Urinary bladder (tissue), 4 donors: ENCODE data around the gene FZD4. TPM values are rescaled to one million over a fixed set of nuclear protein-coding genes. Genes with fewer than 3 reads are reported as not detected.

Experiments used
- DNase-seq: peaks from one replicate; pipeline ENCODE4 v3.0.0-alpha.2; 2015; ENCODE audit errors: extremely low spot score
- H3K27ac ChIP-seq: one replicate; pipeline ENCODE4 v1.5.1; 2013; ENCODE audit warnings: low read depth, mild to moderate bottlenecking, moderate library complexity
- H3K36me3 ChIP-seq: one replicate; pipeline ENCODE4 v1.6.1; 2013; ENCODE audit warnings: mild to moderate bottlenecking, moderate library complexity; ENCODE audit not compliant: insufficient read depth
- H3K4me1 ChIP-seq: one replicate; pipeline ENCODE4 v1.6.1; 2013; ENCODE audit warnings: mild to moderate bottlenecking, moderate library complexity; ENCODE audit not compliant: insufficient read depth
- H3K4me3 ChIP-seq: one replicate; pipeline ENCODE4 v1.5.1; 2013; ENCODE audit warnings: low read depth, low read length
- WGBS: extraction: QIAGEN DNeasy Blood & Tissue Kit; methylation state at CpG from one replicate; pipeline ENCODE4 v1.1.7; 2013; 5-methylcytosine and 5-hydroxymethylcytosine counted together
- polyA plus RNA-seq: library from polyadenylated mRNA; stranded (reverse); fragments of 200-250 nt; gene quantifications from one replicate; pipeline ENCODE4 v1.2.3, GENCODE V29; 2013
- total RNA-seq: library from RNA; depleted of rRNA; stranded (reverse); fragments of >200 nt; gene quantifications from one replicate; pipeline ENCODE4 v1.2.3, GENCODE V29; 2014
- donor health status: healthy with polysubstance abuse.
- donor health status: healthy.

Gene FZD4
- total and polyA plus RNA-seq, 2 donors: 20.0 to 65.2 TPM

DNA sequence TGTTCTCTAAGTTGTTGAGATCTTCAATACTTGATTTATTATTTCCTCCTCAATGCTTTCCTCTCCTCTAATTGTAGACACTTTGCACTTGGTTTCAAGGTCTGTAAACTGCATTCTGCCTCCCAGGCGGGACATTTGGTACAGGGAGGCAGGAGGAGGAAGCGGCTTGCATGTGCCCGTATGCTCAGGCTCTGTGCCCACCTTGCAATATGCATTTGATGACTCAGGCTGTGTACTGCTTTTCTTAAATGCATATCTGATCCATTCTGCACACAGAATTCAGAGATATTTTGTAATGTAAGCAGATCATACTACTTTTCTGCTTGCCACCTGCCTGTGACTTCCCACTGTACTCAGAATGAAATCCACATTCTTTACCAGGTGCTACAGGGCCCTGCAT, 55.0 kb downstream of the FZD4 start:
- Histone ChIP-seq H3K4me3 (no peak overlapping the region), H3K27ac (no peak overlapping the region), H3K4me1 (no peaks in the 10 kb centered on the region), H3K36me3 (no peaks in the 10 kb centered on the region)
- no peak for DNase-seq
- whole genome bisulfite sequencing: 95% methylated on average over 3 of the region's 3 CpGs

DNA sequence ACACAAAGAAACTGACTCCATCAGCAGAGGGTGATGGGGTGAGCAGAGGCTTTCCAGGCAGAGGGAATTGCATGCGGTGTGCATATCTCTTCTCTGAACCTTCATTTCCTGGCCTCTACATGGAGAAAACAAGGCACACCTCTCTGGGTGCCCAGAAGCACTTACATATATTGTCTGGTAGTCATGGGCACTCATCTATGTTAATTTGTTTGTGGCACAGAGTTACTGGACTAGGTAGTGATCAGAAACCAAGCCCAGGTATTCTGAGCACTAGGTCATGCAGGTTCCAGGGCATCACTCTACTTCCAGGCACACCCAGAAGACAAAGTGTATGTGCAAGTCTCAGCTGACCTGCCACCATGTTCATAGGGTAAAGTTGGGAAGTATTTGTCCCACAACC, 56.5 kb downstream of the FZD4 start:
- 95% methylated on average over 1 of the region's 1 CpG for WGBS
- Histone ChIP-seq H3K36me3 (no peaks in the 10 kb centered on the region), H3K27ac (no peak overlapping the region), H3K4me3 (no peak overlapping the region), H3K4me1 (no peaks in the 10 kb centered on the region)
- DNase-seq: no peak

DNA sequence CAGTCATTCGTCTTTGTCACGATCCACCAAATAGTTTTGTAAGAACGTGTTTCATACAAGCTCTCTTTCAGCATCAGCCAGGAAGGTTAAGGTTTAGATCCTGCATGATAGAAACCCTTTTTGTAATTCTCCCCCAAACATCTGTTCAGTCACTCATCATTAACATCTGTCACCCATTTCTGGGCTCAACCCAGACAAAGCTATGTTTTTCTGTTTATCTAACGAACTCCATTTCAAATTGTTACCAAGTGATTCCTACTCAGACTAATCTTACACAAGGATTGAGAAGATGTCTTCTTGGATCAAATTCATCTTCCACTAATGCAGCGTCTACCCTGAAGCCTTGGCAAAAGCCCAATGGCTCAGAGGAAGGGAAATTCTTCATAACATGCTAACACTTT, 58.8 kb downstream of the FZD4 start:
- 34% methylated on average over 5 of the region's 5 CpGs for WGBS
- DNase-seq: no peak

More for the DNA sequence above, 58.8 kb downstream of the FZD4 start:
- Histone ChIP-seq H3K36me3 (no peaks in the 10 kb centered on the region), H3K4me1 (no peaks in the 10 kb centered on the region), H3K4me3 (no peak overlapping the region), H3K27ac (no peak overlapping the region)

Other genes with a start within 250 kb of the FZD4 start
- 169 TPM for gene PRSS23, start 154.9 kb downstream of the FZD4 start, total RNA-seq
- gene PRSS23, start 154.9 kb downstream of the FZD4 start, polyA plus RNA-seq: 146 TPM
- 61.0 TPM for gene TMEM135, start 82.5 kb upstream of the FZD4 start, total RNA-seq
- gene TMEM135, start 82.5 kb upstream of the FZD4 start, polyA plus RNA-seq: 6.2 TPM